GM10266 (cell line): ENCODE measurements around the gene CDCP1.

Source experiments
- DNase-seq: peaks from one replicate; pipeline ENCODE4 v3.0.0; 2012; ENCODE audit errors: extremely low spot score
- CTCF ChIP-seq: IDR thresholded peaks from 2 replicates; pipeline ENCODE4 v1.5.1; 2012; ENCODE audit warnings: mild to moderate bottlenecking, low read depth; ENCODE audit not compliant: control insufficient read depth, insufficient read depth; ENCODE audit errors: missing control alignments

Gene CDCP1

GRCh38 chr3:45125550-45126026, 20.6 kb downstream of the CDCP1 start:
- no peak for DNase-seq
- no peak for TF ChIP-seq CTCF

GRCh38 chr3:45124956-45125355, 21.2 kb downstream of the CDCP1 start:
- DNase-seq = no peak
- no peak for TF ChIP-seq CTCF

- DNase-seq = no peak
- no peak for TF ChIP-seq CTCF
Observed at GRCh38 chr3:45124352-45124751, 21.8 kb downstream of the CDCP1 start.

GRCh38 chr3:45123581-45124269, 22.5 kb downstream of the CDCP1 start:
- no peak for TF ChIP-seq CTCF
- no peak for DNase-seq

GRCh38 chr3:45123030-45123429, 23.1 kb downstream of the CDCP1 start:
- TF ChIP-seq CTCF = no peak
- no peak for DNase-seq

GRCh38 chr3:45120359-45121158, 25.6 kb downstream of the CDCP1 start:
- no peak for TF ChIP-seq CTCF
- DNase-seq = no peak

- no peak for TF ChIP-seq CTCF
- no peak for DNase-seq
Observed at GRCh38 chr3:45119824-45120358, 26.3 kb downstream of the CDCP1 start.
